ENCODE data around the gene NMT1. TPM values are rescaled to one million over a fixed set of nuclear protein-coding genes. Genes with fewer than 3 reads are reported as not detected.

The NMT1 gene
- total RNA-seq, 1 donor from 2014 or later: 101 TPM

DNA sequence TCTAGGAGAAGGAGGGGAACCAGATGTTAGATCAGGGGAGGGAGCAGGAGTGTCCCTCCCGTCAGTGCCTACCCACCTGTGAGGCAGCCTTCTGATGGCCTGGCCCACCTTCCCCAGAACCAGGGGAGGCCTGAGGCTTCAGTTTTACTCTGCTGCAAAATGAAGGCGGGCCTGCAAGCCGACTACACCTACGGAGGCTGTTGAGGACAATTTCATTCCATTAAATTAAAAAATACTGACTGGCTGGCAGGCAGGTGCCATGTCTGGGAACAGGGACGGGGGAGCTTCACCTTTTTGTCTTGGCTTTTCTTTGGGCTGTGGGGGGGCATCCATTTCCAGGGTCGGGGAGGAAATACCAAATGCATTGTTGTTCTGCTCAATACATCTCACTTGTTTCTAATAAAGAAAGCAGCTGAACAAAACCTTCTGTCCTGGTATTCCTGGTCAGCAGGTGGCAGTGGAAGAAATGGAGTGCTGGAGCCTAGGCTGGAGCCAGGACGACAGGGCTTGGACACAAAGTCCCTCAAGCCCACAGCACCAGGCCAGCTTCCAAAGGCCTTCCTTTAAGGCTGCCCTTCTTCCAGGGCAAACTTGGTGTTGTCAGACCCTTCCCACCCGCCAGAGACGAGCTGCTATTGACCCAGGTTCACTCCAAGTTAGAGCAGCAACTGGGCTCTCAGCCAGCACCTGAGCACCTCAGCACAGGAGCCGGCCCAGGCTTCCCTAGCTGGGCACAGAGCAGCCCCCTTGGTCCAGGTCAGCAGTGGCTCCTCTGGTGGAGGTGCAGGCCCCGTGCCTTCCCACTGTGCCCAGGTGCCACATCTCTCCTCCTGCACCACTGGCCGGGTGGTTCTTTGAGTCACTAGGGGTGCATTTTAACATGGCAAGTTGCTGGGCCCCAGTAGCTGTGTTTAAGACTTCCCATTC lies 47.7 kb downstream of the NMT1 start:
- Histone ChIP-seq H3K27ac (no peak overlapping the region), H3K36me3 (no peaks in the 10 kb centered on the region), H3K9me3 (ENCODE audit: low read depth) (no peaks in the 10 kb centered on the region), H3K4me3 (no peak overlapping the region), H2AFZ (replicated peaks) (no peak overlapping the region), H3F3A (ENCODE audit: low read depth) (peaks cover 8% of the 10 kb centered on the region), H3K27me3 (no peaks in the 10 kb centered on the region), H3K9ac (no peak overlapping the region), H3K4me1 (no peaks in the 10 kb centered on the region), H3K79me2 (ENCODE audit: low read depth) (no peaks in the 10 kb centered on the region), H4K20me1 (ENCODE audit: low read depth) (peaks cover 6% of the 10 kb centered on the region), H3K4me2 (no peak overlapping the region)
- DNase-seq (ENCODE audit: low spot score): no peak
- TF ChIP-seq EZH2phosphoT487 (IDR thresholded peaks at IDR 0.05) (no peak), EZH2 (IDR thresholded peaks at IDR 0.05) (no peak)
- TF ChIP-seq, protein P1, sequence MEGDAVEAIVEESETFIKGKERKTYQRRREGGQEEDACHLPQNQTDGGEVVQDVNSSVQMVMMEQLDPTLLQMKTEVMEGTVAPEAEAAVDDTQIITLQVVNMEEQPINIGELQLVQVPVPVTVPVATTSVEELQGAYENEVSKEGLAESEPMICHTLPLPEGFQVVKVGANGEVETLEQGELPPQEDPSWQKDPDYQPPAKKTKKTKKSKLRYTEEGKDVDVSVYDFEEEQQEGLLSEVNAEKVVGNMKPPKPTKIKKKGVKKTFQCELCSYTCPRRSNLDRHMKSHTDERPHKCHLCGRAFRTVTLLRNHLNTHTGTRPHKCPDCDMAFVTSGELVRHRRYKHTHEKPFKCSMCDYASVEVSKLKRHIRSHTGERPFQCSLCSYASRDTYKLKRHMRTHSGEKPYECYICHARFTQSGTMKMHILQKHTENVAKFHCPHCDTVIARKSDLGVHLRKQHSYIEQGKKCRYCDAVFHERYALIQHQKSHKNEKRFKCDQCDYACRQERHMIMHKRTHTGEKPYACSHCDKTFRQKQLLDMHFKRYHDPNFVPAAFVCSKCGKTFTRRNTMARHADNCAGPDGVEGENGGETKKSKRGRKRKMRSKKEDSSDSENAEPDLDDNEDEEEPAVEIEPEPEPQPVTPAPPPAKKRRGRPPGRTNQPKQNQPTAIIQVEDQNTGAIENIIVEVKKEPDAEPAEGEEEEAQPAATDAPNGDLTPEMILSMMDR (IDR thresholded peaks at IDR 0.05): no peak
- Mint-ChIP-seq H3K4me3 (no peak overlapping the region), H3K9me3 (no peaks in the 10 kb centered on the region), H3K27me3 (ENCODE audit: insufficient read depth, low read depth) (peaks cover 2% of the 10 kb centered on the region), H3K36me3 (peaks cover 14% of the 10 kb centered on the region), H3K4me1 (peaks cover 20% of the 10 kb centered on the region), H3K27ac (peak overlapping the region; percentile 94)

- H3K4me1 ChIP-seq: no peaks in the 10 kb centered on the region
- H3K4me1 Mint-ChIP-seq: peaks cover 27% of the 10 kb centered on the region
- no peak overlapping the region for H3K9ac ChIP-seq
- no peak overlapping the region for H3K27ac ChIP-seq
- no peak for DNase-seq (ENCODE audit: low spot score)
- no peaks in the 10 kb centered on the region for H3K36me3 ChIP-seq
- peaks cover 7% of the 10 kb centered on the region for H3K36me3 Mint-ChIP-seq
- H3K9me3 Mint-ChIP-seq: no peaks in the 10 kb centered on the region
- no peaks in the 10 kb centered on the region for H3K27me3 ChIP-seq
- peaks cover 2% of the 10 kb centered on the region for H3K27me3 Mint-ChIP-seq (ENCODE audit: insufficient read depth, low read depth)
- no peak overlapping the region for H3K4me3 ChIP-seq
- peaks cover 6% of the 10 kb centered on the region for H4K20me1 ChIP-seq (ENCODE audit: low read depth)
- H3K4me3 Mint-ChIP-seq: no peak overlapping the region
- H3K9me3 ChIP-seq (ENCODE audit: low read depth): no peaks in the 10 kb centered on the region
- TF ChIP-seq EZH2phosphoT487 (IDR thresholded peaks at IDR 0.05): no peak
- TF ChIP-seq, protein P1 (IDR thresholded peaks at IDR 0.05): no peak
- no peak for TF ChIP-seq EZH2 (IDR thresholded peaks at IDR 0.05)
- no peaks in the 10 kb centered on the region for H3K79me2 ChIP-seq (ENCODE audit: low read depth)
- peak overlapping the region; percentile 88 for H3K27ac Mint-ChIP-seq
- H3K4me2 ChIP-seq: no peak overlapping the region
- peaks cover 8% of the 10 kb centered on the region for H3F3A ChIP-seq (ENCODE audit: low read depth)
- H2AFZ ChIP-seq (replicated peaks): no peak overlapping the region
Measured at GRCh38 chr17:45110676-45111611, 49.8 kb downstream of the NMT1 start.

DNA sequence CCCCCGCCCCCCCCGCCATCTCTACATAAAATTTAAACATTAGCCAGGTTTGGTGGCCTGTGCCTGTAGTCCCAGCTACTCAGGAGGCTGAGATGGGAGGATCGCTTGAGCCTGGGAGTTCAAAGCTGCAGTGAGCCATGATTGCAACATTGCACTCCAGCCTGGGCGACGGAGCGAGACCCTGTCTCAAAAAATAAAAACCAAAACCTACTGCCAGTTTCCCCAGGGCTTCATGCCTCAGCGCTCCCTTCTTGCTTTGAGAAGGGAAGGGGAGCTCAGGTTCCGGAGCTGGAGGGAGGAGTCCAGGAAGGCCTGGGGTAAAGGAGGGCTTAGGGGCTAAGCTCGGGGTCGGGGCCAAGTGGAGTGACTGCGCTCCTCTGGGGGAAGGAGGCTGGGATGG lies 50.7 kb downstream of the NMT1 start:
- no peaks in the 10 kb centered on the region for H3K4me1 ChIP-seq
- Mint-ChIP-seq H3K27ac (peak overlapping the region; percentile 76), H3K27me3 (ENCODE audit: insufficient read depth, low read depth) (peaks cover 2% of the 10 kb centered on the region), H3K4me3 (no peak overlapping the region), H3K9me3 (no peaks in the 10 kb centered on the region), H3K36me3 (peaks cover 5% of the 10 kb centered on the region), H3K4me1 (peaks cover 32% of the 10 kb centered on the region)
- no peaks in the 10 kb centered on the region for H3K27me3 ChIP-seq
- no peak overlapping the region for H3K27ac ChIP-seq
- H3K36me3 ChIP-seq: no peaks in the 10 kb centered on the region
- H3K79me2 ChIP-seq (ENCODE audit: low read depth): no peaks in the 10 kb centered on the region
- H3K9me3 ChIP-seq (ENCODE audit: low read depth): no peaks in the 10 kb centered on the region
- H3F3A ChIP-seq (ENCODE audit: low read depth): peaks cover 8% of the 10 kb centered on the region
- TF ChIP-seq, protein P1 (IDR thresholded peaks at IDR 0.05): no peak
- no peak for TF ChIP-seq EZH2phosphoT487 (IDR thresholded peaks at IDR 0.05)
- TF ChIP-seq EZH2 (IDR thresholded peaks at IDR 0.05): no peak
- H3K9ac ChIP-seq: no peak overlapping the region
- H2AFZ ChIP-seq (replicated peaks): no peak overlapping the region
- no peak for DNase-seq (ENCODE audit: low spot score)
- H3K4me3 ChIP-seq: no peak overlapping the region
- peaks cover 6% of the 10 kb centered on the region for H4K20me1 ChIP-seq (ENCODE audit: low read depth)
- no peak overlapping the region for H3K4me2 ChIP-seq

Measured in neural progenitor cell (in vitro differentiated cells).